Ishikawa (cell line): Measurements from ENCODE around the gene CCDC60.

Source experiments
- MAX ChIP-seq: IDR thresholded peaks from 2 replicates; pipeline ENCODE4 v1.6.1; 2012
- TAF1 ChIP-seq: IDR thresholded peaks from 2 replicates; pipeline ENCODE4 v1.6.1; 2012; ENCODE audit warnings: low read depth, mild to moderate bottlenecking
- TCF12 ChIP-seq: IDR thresholded peaks from 2 replicates; pipeline ENCODE4 v1.6.1; 2012; ENCODE audit warnings: low read depth
- TEAD4 ChIP-seq: IDR thresholded peaks from 2 replicates; pipeline ENCODE4 v1.6.1; 2012

- TF ChIP-seq MAX (no peak), TEAD4 (no peak), TAF1 (no peak), TCF12 (no peak)
These were observed 33.1 kb upstream of the CCDC60 start for GRCh38 chr12:119301379-119301778.
